Measurements from ENCODE around the gene MYH16. TPM values are rescaled to one million over a fixed set of nuclear protein-coding genes. Genes with fewer than 3 reads are reported as not detected.
A peak's percentile ranks its signal among the peaks of the same experiment; 100 is the strongest.

The MYH16 gene
- total RNA-seq, 1 donor from 2014 or later, result 0.09 TPM

DNA sequence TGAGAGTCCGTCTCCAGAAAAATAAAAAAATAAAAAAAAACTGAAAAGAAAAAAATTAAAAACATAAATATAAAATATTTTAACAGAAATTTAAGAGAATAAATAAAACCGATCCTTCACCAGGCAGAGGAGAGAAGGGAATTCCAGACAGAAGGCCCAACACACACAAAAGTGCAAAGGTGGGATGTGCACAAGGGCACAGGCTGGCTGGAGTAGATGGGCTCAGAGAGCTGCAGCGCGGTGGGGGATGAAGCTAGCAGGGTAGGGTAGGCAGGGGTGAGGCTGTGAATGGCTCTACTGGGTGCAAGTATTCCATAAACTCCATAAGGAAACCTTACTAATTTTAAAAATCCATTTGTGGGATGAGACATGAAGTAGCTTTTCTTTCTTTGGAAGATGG lies 37.4 kb downstream of the MYH16 start:
- H3K27me3 Mint-ChIP-seq (ENCODE audit: low read depth), result no peaks in the 10 kb centered on the region
- H3K4me3 Mint-ChIP-seq, result no peak overlapping the region
- peaks cover 4% of the 10 kb centered on the region for H3K36me3 Mint-ChIP-seq
- no peak overlapping the region for H3K27ac Mint-ChIP-seq
- peaks cover 18% of the 10 kb centered on the region for H3K9me3 Mint-ChIP-seq
- H3K4me1 Mint-ChIP-seq, result no peaks in the 10 kb centered on the region
- DNase-seq (ENCODE audit: low spot score in 2 of 2, unreplicated experiment in 2 of 2), result no peak
- TF ChIP-seq, protein P1, sequence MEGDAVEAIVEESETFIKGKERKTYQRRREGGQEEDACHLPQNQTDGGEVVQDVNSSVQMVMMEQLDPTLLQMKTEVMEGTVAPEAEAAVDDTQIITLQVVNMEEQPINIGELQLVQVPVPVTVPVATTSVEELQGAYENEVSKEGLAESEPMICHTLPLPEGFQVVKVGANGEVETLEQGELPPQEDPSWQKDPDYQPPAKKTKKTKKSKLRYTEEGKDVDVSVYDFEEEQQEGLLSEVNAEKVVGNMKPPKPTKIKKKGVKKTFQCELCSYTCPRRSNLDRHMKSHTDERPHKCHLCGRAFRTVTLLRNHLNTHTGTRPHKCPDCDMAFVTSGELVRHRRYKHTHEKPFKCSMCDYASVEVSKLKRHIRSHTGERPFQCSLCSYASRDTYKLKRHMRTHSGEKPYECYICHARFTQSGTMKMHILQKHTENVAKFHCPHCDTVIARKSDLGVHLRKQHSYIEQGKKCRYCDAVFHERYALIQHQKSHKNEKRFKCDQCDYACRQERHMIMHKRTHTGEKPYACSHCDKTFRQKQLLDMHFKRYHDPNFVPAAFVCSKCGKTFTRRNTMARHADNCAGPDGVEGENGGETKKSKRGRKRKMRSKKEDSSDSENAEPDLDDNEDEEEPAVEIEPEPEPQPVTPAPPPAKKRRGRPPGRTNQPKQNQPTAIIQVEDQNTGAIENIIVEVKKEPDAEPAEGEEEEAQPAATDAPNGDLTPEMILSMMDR (IDR thresholded peaks at IDR 0.05; ENCODE audit: unreplicated experiment), result no peak

DNA sequence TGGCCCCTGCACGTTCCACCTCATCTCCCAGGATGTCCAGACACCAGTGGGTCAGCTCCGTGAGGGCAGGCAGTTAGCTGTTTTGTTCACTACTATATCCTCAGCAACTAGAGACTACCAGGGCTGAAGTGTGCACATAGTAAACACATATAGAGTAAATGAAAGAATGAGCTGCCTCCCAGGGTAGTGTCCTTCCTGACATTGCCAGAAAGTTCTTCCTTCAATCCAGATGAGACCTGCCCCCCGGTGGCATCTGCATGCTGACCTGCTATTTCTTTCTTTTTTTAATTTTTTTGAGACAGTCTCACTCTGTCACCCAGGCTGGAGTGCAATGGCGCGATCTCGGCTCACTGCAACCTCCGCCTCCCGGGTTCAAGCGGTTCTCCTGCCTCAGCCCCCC lies 39.1 kb downstream of the MYH16 start:
- TF ChIP-seq, protein P1 (IDR thresholded peaks at IDR 0.05; ENCODE audit: unreplicated experiment), result no peak
- Mint-ChIP-seq H3K9me3 (peaks cover 18% of the 10 kb centered on the region), H3K27me3 (ENCODE audit: low read depth) (no peaks in the 10 kb centered on the region), H3K36me3 (peaks cover 4% of the 10 kb centered on the region), H3K27ac (no peak overlapping the region), H3K4me3 (no peak overlapping the region), H3K4me1 (no peaks in the 10 kb centered on the region)
- DNase-seq (ENCODE audit: low spot score in 2 of 2, unreplicated experiment in 2 of 2), result no peak

DNA sequence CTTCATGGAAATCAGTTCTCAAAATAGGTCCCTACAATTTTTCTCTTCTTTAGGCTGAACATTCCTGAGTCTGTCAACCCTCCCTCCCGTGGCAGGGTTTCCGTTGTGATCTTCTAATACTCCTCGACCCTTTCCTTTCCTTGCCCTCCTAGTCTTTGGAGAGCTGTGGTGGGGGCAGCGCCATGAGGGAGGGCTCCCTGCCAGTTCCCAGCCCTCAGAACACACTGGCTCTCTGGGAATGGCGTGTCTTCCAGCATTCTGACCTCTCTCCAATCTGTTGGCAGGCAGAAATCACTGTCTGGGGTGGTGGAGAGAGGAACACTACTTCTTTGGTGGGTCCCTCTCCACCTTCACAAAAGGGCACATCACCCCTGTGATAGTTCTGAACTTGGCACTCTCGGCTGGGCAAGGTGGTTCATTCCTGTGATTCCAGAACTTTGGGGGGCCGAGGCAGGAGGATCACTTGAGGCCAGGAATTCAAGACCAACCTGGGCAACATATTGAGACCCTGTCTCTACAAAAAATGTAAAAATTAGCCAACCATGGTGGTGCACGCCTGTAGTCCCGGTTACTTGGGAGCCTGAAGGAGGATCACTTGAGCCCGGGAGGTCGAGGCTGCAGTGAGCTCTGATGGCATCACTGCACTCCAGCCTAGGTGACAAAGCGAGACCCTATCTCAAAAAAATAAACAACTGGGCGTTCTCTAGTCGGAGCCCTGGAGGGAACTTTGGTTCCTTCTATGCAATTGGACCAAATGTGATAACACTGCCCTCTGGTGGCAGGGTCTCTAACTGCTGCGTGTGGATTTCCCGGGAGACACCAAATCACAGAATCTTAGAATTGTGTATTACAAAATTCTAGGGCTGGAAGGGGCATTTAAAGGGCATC lies 39.9 kb downstream of the MYH16 start:
- DNase-seq (ENCODE audit: low spot score in 2 of 2, unreplicated experiment in 2 of 2), result peak; percentile 46 to 78
- TF ChIP-seq, protein P1 (IDR thresholded peaks at IDR 0.05; ENCODE audit: unreplicated experiment), result peak; percentile 90
- Mint-ChIP-seq H3K4me3 (no peak overlapping the region), H3K4me1 (no peaks in the 10 kb centered on the region), H3K9me3 (peaks cover 18% of the 10 kb centered on the region), H3K36me3 (peaks cover 4% of the 10 kb centered on the region), H3K27ac (no peak overlapping the region), H3K27me3 (ENCODE audit: low read depth) (no peaks in the 10 kb centered on the region)

DNA sequence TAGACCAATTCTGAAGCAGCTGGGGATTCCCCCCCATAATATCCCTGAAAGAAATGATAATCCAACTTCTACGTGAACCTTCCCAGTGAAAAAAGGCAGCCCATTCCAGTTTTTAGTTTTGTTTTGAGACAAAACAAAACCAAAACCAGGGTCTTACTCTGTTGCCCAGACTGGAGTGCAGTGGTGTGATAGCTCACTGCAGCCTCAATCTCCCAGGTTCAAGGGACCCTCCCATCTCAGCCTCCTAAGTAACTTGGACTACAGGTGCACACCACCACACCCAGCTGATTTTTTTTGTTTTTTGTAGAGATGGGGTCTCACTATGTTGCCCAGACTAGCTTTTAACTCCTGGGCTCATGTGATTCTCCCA lies 40.5 kb downstream of the MYH16 start:
- no peak overlapping the region for H3K27ac Mint-ChIP-seq

DNA sequence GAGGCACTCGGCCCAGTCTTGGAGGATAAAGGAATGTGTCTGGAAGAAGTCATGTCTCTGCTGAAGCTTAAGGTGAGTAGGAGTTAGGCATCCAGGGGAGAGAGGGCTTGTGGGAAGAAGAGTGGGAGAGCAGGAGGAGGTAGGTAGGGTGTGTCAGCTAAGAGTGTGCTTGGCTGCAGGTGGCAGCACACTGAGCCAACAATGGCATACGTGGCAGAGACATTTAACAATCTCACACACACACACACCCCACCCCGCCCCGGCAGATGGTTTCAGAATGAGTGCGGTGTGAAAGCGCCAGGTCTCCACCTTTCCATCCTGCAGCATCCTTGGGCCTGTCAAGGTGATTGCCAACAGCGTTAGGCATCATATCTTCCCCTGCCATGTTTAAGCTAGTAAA lies 41.9 kb downstream of the MYH16 start:
- H3K9me3 Mint-ChIP-seq, result peaks cover 11% of the 10 kb centered on the region
- H3K27ac Mint-ChIP-seq, result no peak overlapping the region
- DNase-seq (ENCODE audit: low spot score in 2 of 2, unreplicated experiment in 2 of 2), result no peak
- no peaks in the 10 kb centered on the region for H3K4me1 Mint-ChIP-seq
- peaks cover 4% of the 10 kb centered on the region for H3K36me3 Mint-ChIP-seq
- H3K4me3 Mint-ChIP-seq, result no peak overlapping the region
- no peaks in the 10 kb centered on the region for H3K27me3 Mint-ChIP-seq (ENCODE audit: low read depth)
- TF ChIP-seq, protein P1 (IDR thresholded peaks at IDR 0.05; ENCODE audit: unreplicated experiment), result no peak

More for the DNA sequence above, 40.5 kb downstream of the MYH16 start:
- peaks cover 18% of the 10 kb centered on the region for H3K9me3 Mint-ChIP-seq
- no peak for DNase-seq (ENCODE audit: low spot score in 2 of 2, unreplicated experiment in 2 of 2)
- H3K36me3 Mint-ChIP-seq, result peaks cover 4% of the 10 kb centered on the region
- TF ChIP-seq, protein P1 (IDR thresholded peaks at IDR 0.05; ENCODE audit: unreplicated experiment), result no peak
- H3K4me3 Mint-ChIP-seq, result no peak overlapping the region
- H3K4me1 Mint-ChIP-seq, result no peaks in the 10 kb centered on the region
- H3K27me3 Mint-ChIP-seq (ENCODE audit: low read depth), result no peaks in the 10 kb centered on the region

All from mesothelial cell of epicardium (in vitro differentiated cells).